H1 (cell line): ENCODE results near the gene CACNA1D. TPM values are rescaled to one million over a fixed set of nuclear protein-coding genes. Genes with fewer than 3 reads are reported as not detected.

ENCODE experiments used
- CTCF ChIA-PET: fragments of 300-600 bp; sonication (Branson Sonifier 250); formaldehyde crosslinking; loops from one replicate; lab custom pipeline; 2021; ENCODE audit not compliant: partially characterized antibody; lab: Charles Lee
- POLR2A ChIA-PET: fragments of 300-600 bp; sonication (Branson Sonifier 250); formaldehyde crosslinking; loops from one replicate; lab custom pipeline; 2021; ENCODE audit warnings: inconsistent platforms; ENCODE audit not compliant: partially characterized antibody; lab: Charles Lee
- DNase-seq, 2 experiments: peaks; one replicate each; pipeline versions ENCODE4 v3.0.0 to v3.0.0-alpha.2; 2010 to 2022; ENCODE audit warnings: low spot score in 2 of 2, low read depth in 1 of 2, mixed read lengths in 1 of 2
- FAIRE-seq: peaks from 2 replicates; lab custom pipeline; 2011; peaks lifted over from hg19 to GRCh38; lab: Jason Lieb, UNC
- H2AFZ ChIP-seq: 2 replicates; pipeline ENCODE4 v1.8.1; 2012; ENCODE audit warnings: low read length, inconsistent platforms
- H2AK5ac ChIP-seq: 2 replicates; pipeline ENCODE4 v1.6.1; 2013; ENCODE audit warnings: low read depth, low read length
- H2BK120ac ChIP-seq: replicated peaks from 2 replicates; pipeline ENCODE3; 2013; ENCODE audit warnings: low read depth, low read length, inconsistent platforms
- H2BK12ac ChIP-seq: 2 replicates; pipeline ENCODE4 v1.6.1; 2013; ENCODE audit warnings: low read depth, low read length
- H2BK15ac ChIP-seq: 2 replicates; pipeline ENCODE4 v1.6.1; 2013; ENCODE audit warnings: low read length
- H2BK20ac ChIP-seq: 2 replicates; pipeline ENCODE4 v1.6.1; 2013; ENCODE audit warnings: low read length
- H2BK5ac ChIP-seq: 2 replicates; pipeline ENCODE4 v1.6.1; 2013; ENCODE audit warnings: low read depth, low read length
- H3K14ac ChIP-seq: 2 replicates; pipeline ENCODE4 v1.6.1; 2013; ENCODE audit warnings: inconsistent platforms; ENCODE audit not compliant: insufficient read length
- H3K18ac ChIP-seq: 2 replicates; pipeline ENCODE4 v1.6.1; 2013; ENCODE audit warnings: low read length; ENCODE audit errors: extremely low read depth
- H3K23ac ChIP-seq: 2 replicates; pipeline ENCODE4 v1.6.1; 2013; ENCODE audit warnings: inconsistent platforms; ENCODE audit not compliant: insufficient read length
- H3K23me2 ChIP-seq: 2 replicates; pipeline ENCODE4 v1.6.1; 2013; ENCODE audit warnings: low read depth, low read length
- H3K27ac ChIP-seq: 2 replicates; pipeline ENCODE4 v1.6.1; 2011; ENCODE audit warnings: low read depth, low read length, inconsistent platforms
- H3K27me3 ChIP-seq, 4 experiments: replicated peaks in 1 of 4; 1 replicate in 1 of 4; 2 replicates in 3 of 4; pipeline versions ENCODE4 v1.6.1 to v1.8.1; 2011 to 2013; ENCODE audit warnings: low read length in 3 of 4, mild to moderate bottlenecking in 3 of 4, inconsistent platforms in 2 of 4, mixed read lengths in 2 of 4, moderate library complexity in 1 of 4; ENCODE audit not compliant: control insufficient read depth in 3 of 4, insufficient read depth in 3 of 4; ENCODE audit errors: extremely low read depth in 1 of 4
- H3K36me3 ChIP-seq, 4 experiments: 2 replicates each; pipeline versions ENCODE4 v1.6.1 to v1.8.1; 2011 to 2013; ENCODE audit warnings: mild to moderate bottlenecking in 4 of 4, low read length in 3 of 4, moderate library complexity in 2 of 4, control low read depth in 1 of 4, inconsistent platforms in 1 of 4; ENCODE audit not compliant: insufficient read depth in 4 of 4, control insufficient read depth in 2 of 4
- H3K4ac ChIP-seq: replicated peaks from 2 replicates; pipeline ENCODE3; 2013; ENCODE audit warnings: low read length, low read depth, mixed read lengths, inconsistent platforms; ENCODE audit not compliant: insufficient read length
- H3K4me1 ChIP-seq, 4 experiments: replicated peaks in 1 of 4; 1 replicate in 1 of 4; 2 replicates in 3 of 4; pipeline versions ENCODE4 v1.6.1 to v1.8.1; 2011 to 2013; ENCODE audit warnings: low read length in 3 of 4, inconsistent platforms in 2 of 4, mixed read lengths in 1 of 4; ENCODE audit not compliant: insufficient read depth in 4 of 4, control insufficient read depth in 3 of 4
- H3K4me2 ChIP-seq, 2 experiments: 2 replicates each; pipeline versions ENCODE4 v1.6.1 to v1.8.1; 2011 to 2013; ENCODE audit warnings: low read depth in 2 of 2, low read length in 2 of 2, control low read depth in 1 of 2, inconsistent platforms in 1 of 2, mild to moderate bottlenecking in 1 of 2; ENCODE audit not compliant: insufficient read depth in 1 of 2
- H3K4me3 ChIP-seq, 4 experiments: fragments of 200-600, 300-600 bp in 1 of 4; sonication (generic), shearing (Covaris generic), sonication (Bioruptor Twin) in 1 of 4; 2 replicates each; pipeline versions ENCODE4 v1.5.1 to v1.8.1; 2011 to 2016; ENCODE audit warnings: low read length in 4 of 4, low read depth in 3 of 4, control low read depth in 2 of 4, inconsistent platforms in 2 of 4, mild to moderate bottlenecking in 2 of 4, mixed read lengths in 1 of 4, moderate library complexity in 1 of 4; ENCODE audit not compliant: insufficient read depth in 2 of 4; ENCODE audit errors: extremely low read depth in 1 of 4
- H3K56ac ChIP-seq: replicated peaks from 2 replicates; pipeline ENCODE3; 2013; ENCODE audit warnings: low read depth, mild to moderate bottlenecking, mixed read lengths, low read length, inconsistent platforms; ENCODE audit not compliant: insufficient read length
- H3K79me1 ChIP-seq: 2 replicates; pipeline ENCODE4 v1.6.1; 2013; ENCODE audit warnings: low read depth, low read length, control low read depth
- H3K79me2 ChIP-seq, 2 experiments: 2 replicates each; pipeline versions ENCODE4 v1.6.1 to v1.8.1; 2012 to 2013; ENCODE audit warnings: low read length in 2 of 2, mild to moderate bottlenecking in 2 of 2, inconsistent platforms in 1 of 2; ENCODE audit not compliant: insufficient read depth in 2 of 2, control insufficient read depth in 1 of 2
- H3K9ac ChIP-seq, 4 experiments: replicated peaks in 1 of 4; 1 replicate in 1 of 4; 2 replicates in 3 of 4; pipeline versions ENCODE4 v1.6.1 to v1.8.1; 2011 to 2013; ENCODE audit warnings: low read depth in 3 of 4, low read length in 3 of 4, control low read depth in 2 of 4, mild to moderate bottlenecking in 2 of 4, moderate library complexity in 2 of 4, inconsistent platforms in 1 of 4; ENCODE audit errors: extremely low read depth in 1 of 4
- H3K9me3 ChIP-seq, 2 experiments: 2 replicates each; pipeline versions ENCODE4 v1.6.1 to v1.8.1; 2012 to 2013; ENCODE audit warnings: mild to moderate bottlenecking in 2 of 2, moderate library complexity in 2 of 2, control low read depth in 1 of 2, inconsistent platforms in 1 of 2, low read depth in 1 of 2, low read length in 1 of 2, mixed read lengths in 1 of 2; ENCODE audit not compliant: insufficient read depth in 2 of 2
- H4K20me1 ChIP-seq, 2 experiments: replicated peaks in 1 of 2; 2 replicates each; pipeline versions ENCODE3 to v1.8.1; 2011 to 2013; ENCODE audit warnings: inconsistent platforms in 2 of 2, low read length in 2 of 2, mild to moderate bottlenecking in 1 of 2; ENCODE audit not compliant: insufficient read depth in 2 of 2, control insufficient read depth in 1 of 2
- H4K5ac ChIP-seq: 2 replicates; pipeline ENCODE4 v1.6.1; 2013; ENCODE audit warnings: low read length, low read depth, mixed read lengths, inconsistent platforms; ENCODE audit not compliant: insufficient read length
- H4K8ac ChIP-seq: 2 replicates; pipeline ENCODE4 v1.8.0; 2013; ENCODE audit warnings: mild to moderate bottlenecking, moderate library complexity, low read length, inconsistent platforms; ENCODE audit not compliant: insufficient read depth; ENCODE audit errors: extremely low read depth
- H4K91ac ChIP-seq: replicated peaks from 2 replicates; pipeline ENCODE3; 2013; ENCODE audit warnings: low read length, mixed read lengths, inconsistent platforms; ENCODE audit not compliant: insufficient read length
- ASH2L ChIP-seq: fragments of 200-600, 300-600 bp; sonication (generic); IDR thresholded peaks from one replicate; pipeline ENCODE4 v1.7.1; 2017; ENCODE audit warnings: low read length
- CTBP2 ChIP-seq: IDR thresholded peaks from 2 replicates; pipeline ENCODE4 v1.7.0; 2011; ENCODE audit warnings: borderline replicate concordance, mild to moderate bottlenecking, moderate library complexity, mixed read lengths, low read length; ENCODE audit not compliant: insufficient read depth, insufficient read length
- EGR1 ChIP-seq: IDR thresholded peaks from 2 replicates; pipeline ENCODE4 v1.6.1; 2011; ENCODE audit warnings: low read depth, low read length, borderline replicate concordance
- EZH2 ChIP-seq: fragments of 200-600 bp; sonication (generic); IDR thresholded peaks from 2 replicates; pipeline ENCODE4 v1.7.1; 2012; ENCODE audit warnings: low read depth, mild to moderate bottlenecking, moderate library complexity, low read length, inconsistent platforms; ENCODE audit not compliant: severe bottlenecking
- GTF2F1 ChIP-seq: IDR thresholded peaks from 2 replicates; pipeline ENCODE4 v1.6.1; 2012; ENCODE audit warnings: low read depth, low read length, improper control_type of control experiment, borderline replicate concordance
- KDM1A ChIP-seq: fragments of 200-600, 300-600 bp; sonication (generic); IDR thresholded peaks from 2 replicates; pipeline ENCODE4 v1.7.1; 2016; ENCODE audit warnings: mild to moderate bottlenecking, low read length, borderline replicate concordance
- SUZ12 ChIP-seq: fragments of 200-600 bp; sonication (generic); IDR thresholded peaks from 2 replicates; pipeline ENCODE4 v1.6.1; 2012; ENCODE audit warnings: mild to moderate bottlenecking, inconsistent platforms, low read length, moderate library complexity, mixed read lengths
- WGBS, 2 experiments: shearing (Covaris generic) in 1 of 2; methylation state at CpG; one replicate each; pipeline versions ENCODE4 v1.1.6 to v1.1.7; 2013 to 2015; ENCODE audit warnings: low lambda C conversion rate in 2 of 2, mixed read lengths in 2 of 2, inconsistent platforms in 1 of 2, low coverage in 1 of 2, missing lambda C conversion rate in 1 of 2; ENCODE audit not compliant: insufficient replicate concordance in 2 of 2, insufficient coverage in 1 of 2, insufficient read length in 1 of 2; ENCODE audit errors: extremely low coverage in 1 of 2, missing lambda C conversion rate in 1 of 2; 5-methylcytosine and 5-hydroxymethylcytosine counted together
- polyA plus RNA-seq, 7 experiments: library from polyadenylated mRNA; depleted of rRNA in 3 of 7; stranded (reverse) in 5 of 7; unstranded in 2 of 7; fragments of >200 nt in 5 of 7; fragments of 200-250 nt in 2 of 7; gene quantifications; 1 replicate in 5 of 7; 2 replicates in 1 of 7; 4 replicates in 1 of 7; pipeline versions ENCODE4 v1.2.1 to v1.2.3, GENCODE V29; 2011 to 2013; ENCODE audit warnings: missing spikeins in 2 of 7, mixed read lengths in 2 of 7
- total RNA-seq: library from RNA; stranded (reverse); fragmentation: NEBNext Ultra II Directional; extraction: Animal tissue kit (Norgen Biotek cat#: 25700); gene quantifications from 2 replicates; pipeline ENCODE4 v1.2.1, GENCODE V29; 2021
- TF ChIP-seq, protein P1 (sequence below): IDR thresholded peaks from 2 replicates; pipeline ENCODE4 v1.6.1; 2011; ENCODE audit warnings: low read depth, mild to moderate bottlenecking, low read length; ENCODE audit not compliant: insufficient read depth
- TF ChIP-seq, protein P2 (sequence below): IDR thresholded peaks from 2 replicates; pipeline ENCODE4 v1.6.1; 2012; ENCODE audit warnings: inconsistent platforms

Gene CACNA1D
- total and polyA plus RNA-seq, 2 of the 8 experiments (the other 6 are each of a cell fraction or from before 2014, with no cell fraction given) = 2.0 to 2.9 TPM

DNA sequence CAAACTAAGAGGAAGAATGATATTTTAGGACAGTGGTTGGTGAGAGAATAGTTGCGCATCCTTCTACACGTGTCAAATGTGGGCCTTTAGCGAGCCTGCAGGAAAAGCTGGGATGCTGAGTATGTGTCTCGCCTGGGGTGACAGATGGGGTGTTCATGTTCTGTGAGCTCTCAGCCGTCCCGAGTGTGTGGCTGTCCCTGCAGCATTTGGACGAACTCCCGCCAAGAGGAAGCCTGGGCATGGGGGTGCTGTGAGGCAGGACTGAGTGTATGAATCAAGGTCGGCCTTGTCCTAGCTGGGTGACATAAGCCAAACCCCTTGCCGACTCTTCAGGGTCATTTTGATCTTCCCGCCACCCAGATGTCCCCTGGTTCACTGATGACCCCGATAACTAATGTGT, 94.8 kb downstream of the CACNA1D start:
- Histone ChIP-seq H3K27me3 (no peaks in the 10 kb centered on the region), H3K56ac (no peak overlapping the region), H3K23ac (no peak overlapping the region), H2AFZ (no peak overlapping the region), H3K79me1 (no peaks in the 10 kb centered on the region), H2AK5ac (no peak overlapping the region), H3K9ac (no peak overlapping the region), H3K4me1 (no peaks in the 10 kb centered on the region; a peak in 1 of 7 replicates)
- no peak for TF ChIP-seq EGR1
- TF ChIP-seq CTBP2 = no peak
- TF ChIP-seq, protein P1, sequence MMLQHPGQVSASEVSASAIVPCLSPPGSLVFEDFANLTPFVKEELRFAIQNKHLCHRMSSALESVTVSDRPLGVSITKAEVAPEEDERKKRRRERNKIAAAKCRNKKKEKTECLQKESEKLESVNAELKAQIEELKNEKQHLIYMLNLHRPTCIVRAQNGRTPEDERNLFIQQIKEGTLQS = no peak
- no peak for TF ChIP-seq SUZ12
- TF ChIP-seq KDM1A = no peak
- TF ChIP-seq, protein P2, sequence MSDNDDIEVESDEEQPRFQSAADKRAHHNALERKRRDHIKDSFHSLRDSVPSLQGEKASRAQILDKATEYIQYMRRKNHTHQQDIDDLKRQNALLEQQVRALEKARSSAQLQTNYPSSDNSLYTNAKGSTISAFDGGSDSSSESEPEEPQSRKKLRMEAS = no peak
- no peak for TF ChIP-seq ASH2L
- TF ChIP-seq GTF2F1 = no peak
- no peak for TF ChIP-seq EZH2
- TF ChIP-seq, all 59 proteins: peak for 0
- Histone ChIP-seq H3K18ac (no peak overlapping the region), H3K79me2 (no peaks in the 10 kb centered on the region), H3K4me3 (no peak overlapping the region), H2BK5ac (no peak overlapping the region), H3K14ac (no peak overlapping the region), H4K91ac (no peak overlapping the region), H2BK20ac (no peak overlapping the region), H3K23me2 (no peaks in the 10 kb centered on the region), H3K36me3 (no peaks in the 10 kb centered on the region), H2BK15ac (no peak overlapping the region), H2BK12ac (no peak overlapping the region), H3K4me2 (no peak overlapping the region), H4K8ac (no peak overlapping the region), H2BK120ac (no peak overlapping the region), H3K9me3 (no peaks in the 10 kb centered on the region), H3K27ac (no peak overlapping the region), H3K4ac (no peak overlapping the region), H4K20me1 (no peaks in the 10 kb centered on the region), H4K5ac (no peak overlapping the region)
- FAIRE-seq (no peak), DNase-seq (no peak)
- POLR2A ChIA-PET = interaction anchor here (2.0 kb wide), 1 partner anchor 8 kb away, joined by 6 read pairs; no protein-coding TSS in a partner anchor
- CTCF ChIA-PET = no interaction called here
- WGBS, 2 experiments = 90% methylated on average over 12 of the region's 12 CpGs; no CpG with 5 or more reads in 1 of the 2 experiments
